ENCODE data around the gene FRY. TPM values are rescaled to one million over a fixed set of nuclear protein-coding genes. Genes with fewer than 3 reads are reported as not detected.

Gene FRY
- total and polyA plus RNA-seq, 10 of the 15 experiments (the other 5 are each of a cell fraction or from before 2014, with no cell fraction given): 0.18 to 1.4 (median 0.30) TPM

DNA sequence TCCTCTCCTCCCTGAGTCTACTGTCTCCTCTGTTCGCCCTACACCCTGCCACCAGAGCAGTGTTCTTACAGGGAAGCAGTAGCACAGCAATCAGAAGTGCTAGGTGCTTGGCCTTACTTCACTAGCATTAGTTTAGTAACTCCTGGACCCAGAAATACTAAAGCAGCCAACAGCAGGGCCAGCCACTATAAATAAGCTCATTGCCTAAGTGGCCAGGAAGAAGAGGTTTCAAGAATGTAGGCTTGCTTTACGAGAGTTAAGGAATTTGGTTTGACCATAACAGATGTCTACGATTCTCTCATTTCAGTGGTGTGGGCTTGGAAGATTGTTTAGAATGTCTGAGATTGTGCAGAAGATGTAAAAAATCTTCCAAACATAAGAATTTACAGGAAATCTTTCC lies 180.2 kb downstream of the FRY start:
- no peak overlapping the region for H3K4me3 ChIP-seq
- no peaks in the 10 kb centered on the region for H3K27me3 ChIP-seq (replicated peaks in 1 of 2; ENCODE audit: control insufficient read depth in 2 of 2, insufficient read depth in 2 of 2, low read length in 1 of 2)
- TF ChIP-seq MTA3 (IDR thresholded peaks at IDR 0.05; ENCODE audit: borderline replicate concordance, low read length) (no peak), ZZZ3 (IDR thresholded peaks at IDR 0.05; ENCODE audit: control insufficient read depth, insufficient read length, low read depth) (no peak), IRF3 (IDR thresholded peaks at IDR 0.05) (no peak), TCF3 (IDR thresholded peaks at IDR 0.05; ENCODE audit: borderline replicate concordance, insufficient read depth, low read depth, low read length) (no peak), EZH2 (IDR thresholded peaks at IDR 0.05; ENCODE audit: borderline replicate concordance, control insufficient read depth, low read depth, low read length) (no peak), RB1 (IDR thresholded peaks at IDR 0.05; ENCODE audit: borderline replicate concordance) (no peak), KAT2A (conservative IDR thresholded peaks at IDR 0.05; ENCODE audit: control insufficient read depth, low read depth, low read length) (no peak), EP300 (IDR thresholded peaks at IDR 0.05; ENCODE audit: borderline replicate concordance in 1 of 2, control insufficient read depth in 1 of 2, low read depth in 2 of 2, low read length in 2 of 2) (no peak), NFIC (IDR thresholded peaks at IDR 0.05; ENCODE audit: low read depth, low read length) (no peak), ATF3 (IDR thresholded peaks at IDR 0.05; ENCODE audit: borderline replicate concordance, extremely low read depth, low read depth, low read length) (no peak), RELA (IDR thresholded peaks at IDR 0.05; ENCODE audit: borderline replicate concordance, partially characterized antibody) (no peak), CBX3 (IDR thresholded peaks at IDR 0.05; ENCODE audit: borderline replicate concordance, low read depth) (no peak), FOS (IDR thresholded peaks at IDR 0.05; ENCODE audit: borderline replicate concordance, extremely low read depth, insufficient read length) (no peak), RUNX3 (IDR thresholded peaks at IDR 0.05; ENCODE audit: low read length) (no peak), ZNF24 (IDR thresholded peaks at IDR 0.05) (no peak), CREM (IDR thresholded peaks at IDR 0.05; ENCODE audit: low read depth) (no peak), LARP7 (IDR thresholded peaks at IDR 0.05) (no peak)
- TF ChIP-seq, protein P1, sequence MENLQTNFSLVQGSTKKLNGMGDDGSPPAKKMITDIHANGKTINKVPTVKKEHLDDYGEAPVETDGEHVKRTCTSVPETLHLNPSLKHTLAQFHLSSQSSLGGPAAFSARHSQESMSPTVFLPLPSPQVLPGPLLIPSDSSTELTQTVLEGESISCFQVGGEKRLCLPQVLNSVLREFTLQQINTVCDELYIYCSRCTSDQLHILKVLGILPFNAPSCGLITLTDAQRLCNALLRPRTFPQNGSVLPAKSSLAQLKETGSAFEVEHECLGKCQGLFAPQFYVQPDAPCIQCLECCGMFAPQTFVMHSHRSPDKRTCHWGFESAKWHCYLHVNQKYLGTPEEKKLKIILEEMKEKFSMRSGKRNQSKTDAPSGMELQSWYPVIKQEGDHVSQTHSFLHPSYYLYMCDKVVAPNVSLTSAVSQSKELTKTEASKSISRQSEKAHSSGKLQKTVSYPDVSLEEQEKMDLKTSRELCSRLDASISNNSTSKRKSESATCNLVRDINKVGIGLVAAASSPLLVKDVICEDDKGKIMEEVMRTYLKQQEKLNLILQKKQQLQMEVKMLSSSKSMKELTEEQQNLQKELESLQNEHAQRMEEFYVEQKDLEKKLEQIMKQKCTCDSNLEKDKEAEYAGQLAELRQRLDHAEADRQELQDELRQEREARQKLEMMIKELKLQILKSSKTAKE (IDR thresholded peaks at IDR 0.05; ENCODE audit: low read depth, poor library complexity, severe bottlenecking): no peak
- TF ChIP-seq, protein P2, sequence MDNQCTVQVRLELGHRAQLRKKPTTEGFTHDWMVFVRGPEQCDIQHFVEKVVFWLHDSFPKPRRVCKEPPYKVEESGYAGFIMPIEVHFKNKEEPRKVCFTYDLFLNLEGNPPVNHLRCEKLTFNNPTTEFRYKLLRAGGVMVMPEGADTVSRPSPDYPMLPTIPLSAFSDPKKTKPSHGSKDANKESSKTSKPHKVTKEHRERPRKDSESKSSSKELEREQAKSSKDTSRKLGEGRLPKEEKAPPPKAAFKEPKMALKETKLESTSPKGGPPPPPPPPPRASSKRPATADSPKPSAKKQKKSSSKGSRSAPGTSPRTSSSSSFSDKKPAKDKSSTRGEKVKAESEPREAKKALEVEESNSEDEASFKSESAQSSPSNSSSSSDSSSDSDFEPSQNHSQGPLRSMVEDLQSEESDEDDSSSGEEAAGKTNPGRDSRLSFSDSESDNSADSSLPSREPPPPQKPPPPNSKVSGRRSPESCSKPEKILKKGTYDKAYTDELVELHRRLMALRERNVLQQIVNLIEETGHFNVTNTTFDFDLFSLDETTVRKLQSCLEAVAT (IDR thresholded peaks at IDR 0.05): no peak
- RAD21 ChIA-PET (ENCODE audit: unreplicated experiment): no interaction called here
- intact Hi-C loops (cut with micrococcal nuclease; ENCODE audit: unreplicated experiment): no loop called here
- no peak overlapping the region for H3K4me2 ChIP-seq (ENCODE audit: control insufficient read depth, insufficient read depth)
- H3K27ac ChIP-seq (ENCODE audit: control insufficient read depth, insufficient read depth): no peak overlapping the region
- H3K36me3 ChIP-seq (ENCODE audit: control insufficient read depth in 2 of 2, insufficient read depth in 2 of 2, low read length in 1 of 2): no peaks in the 10 kb centered on the region
- H4K20me1 ChIP-seq (ENCODE audit: control insufficient read depth, insufficient read depth): no peaks in the 10 kb centered on the region
- no TSS peak for BruUV-seq (replicated peaks)
- 27% methylated on average over 3 of the region's 3 CpGs for WGBS (ENCODE audit: insufficient coverage, insufficient replicate concordance, low lambda C conversion rate, missing lambda C conversion rate)
- no peak overlapping the region for H3K9ac ChIP-seq (ENCODE audit: control insufficient read depth, insufficient read depth, low read length)
- no peak for ATAC-seq
- POLR2A ChIA-PET: interaction anchor here (1.2 kb wide), 1 partner anchor 46 kb away, joined by 3 read pairs; no protein-coding TSS in a partner anchor
- H2AFZ ChIP-seq (ENCODE audit: control insufficient read depth, low read depth, low read length): no peak overlapping the region
- SMC1A ChIA-PET (ENCODE audit: uncharacterized antibody, unreplicated experiment): no interaction called here
- H3K9me3 ChIP-seq (replicated peaks; ENCODE audit: control insufficient read depth, insufficient read depth, low read length): no peaks in the 10 kb centered on the region
- FAIRE-seq: no peak
- H3K4me1 ChIP-seq (ENCODE audit: control insufficient read depth, insufficient read depth, low read length): no peaks in the 10 kb centered on the region
- CTCF ChIA-PET: no interaction called here
- no peak for DNase-seq (ENCODE audit: low read depth, low spot score)
- no peaks in the 10 kb centered on the region for H3K79me2 ChIP-seq (ENCODE audit: control insufficient read depth, insufficient read depth, low read length)
- in situ Hi-C loops (cut with MboI): no loop called here
